ENCODE data around the gene FRY. TPM values are rescaled to one million over a fixed set of nuclear protein-coding genes. Genes with fewer than 3 reads are reported as not detected.

Gene FRY
- total RNA-seq, 1 donor from 2014 or later = 83.6 TPM

- Mint-ChIP-seq H3K4me3 (ENCODE audit: unreplicated experiment) (no peak overlapping the region), H3K27me3 (ENCODE audit: unreplicated experiment) (peaks cover 2% of the 10 kb centered on the region)
Observed at GRCh38 chr13:32086791-32087441, 55.3 kb downstream of the FRY start.

GRCh38 chr13:32087955-32088747 lies 56.6 kb downstream of the FRY start:
- H3K4me1 Mint-ChIP-seq (ENCODE audit: low read depth, unreplicated experiment) = peaks cover 3% of the 10 kb centered on the region

More at GRCh38 chr13:32086791-32087441, 55.3 kb downstream of the FRY start:
- H3K27ac Mint-ChIP-seq (ENCODE audit: unreplicated experiment) = no peak overlapping the region
- no peak for DNase-seq
- peaks cover 5% of the 10 kb centered on the region for H3K36me3 Mint-ChIP-seq (ENCODE audit: unreplicated experiment)
- H3K9me3 Mint-ChIP-seq (ENCODE audit: unreplicated experiment) = no peaks in the 10 kb centered on the region
- TF ChIP-seq, protein P1, sequence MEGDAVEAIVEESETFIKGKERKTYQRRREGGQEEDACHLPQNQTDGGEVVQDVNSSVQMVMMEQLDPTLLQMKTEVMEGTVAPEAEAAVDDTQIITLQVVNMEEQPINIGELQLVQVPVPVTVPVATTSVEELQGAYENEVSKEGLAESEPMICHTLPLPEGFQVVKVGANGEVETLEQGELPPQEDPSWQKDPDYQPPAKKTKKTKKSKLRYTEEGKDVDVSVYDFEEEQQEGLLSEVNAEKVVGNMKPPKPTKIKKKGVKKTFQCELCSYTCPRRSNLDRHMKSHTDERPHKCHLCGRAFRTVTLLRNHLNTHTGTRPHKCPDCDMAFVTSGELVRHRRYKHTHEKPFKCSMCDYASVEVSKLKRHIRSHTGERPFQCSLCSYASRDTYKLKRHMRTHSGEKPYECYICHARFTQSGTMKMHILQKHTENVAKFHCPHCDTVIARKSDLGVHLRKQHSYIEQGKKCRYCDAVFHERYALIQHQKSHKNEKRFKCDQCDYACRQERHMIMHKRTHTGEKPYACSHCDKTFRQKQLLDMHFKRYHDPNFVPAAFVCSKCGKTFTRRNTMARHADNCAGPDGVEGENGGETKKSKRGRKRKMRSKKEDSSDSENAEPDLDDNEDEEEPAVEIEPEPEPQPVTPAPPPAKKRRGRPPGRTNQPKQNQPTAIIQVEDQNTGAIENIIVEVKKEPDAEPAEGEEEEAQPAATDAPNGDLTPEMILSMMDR (IDR thresholded peaks at IDR 0.05; ENCODE audit: partially characterized antibody, unreplicated experiment) = no peak
- H3K4me1 Mint-ChIP-seq (ENCODE audit: low read depth, unreplicated experiment) = peaks cover 3% of the 10 kb centered on the region

DNA sequence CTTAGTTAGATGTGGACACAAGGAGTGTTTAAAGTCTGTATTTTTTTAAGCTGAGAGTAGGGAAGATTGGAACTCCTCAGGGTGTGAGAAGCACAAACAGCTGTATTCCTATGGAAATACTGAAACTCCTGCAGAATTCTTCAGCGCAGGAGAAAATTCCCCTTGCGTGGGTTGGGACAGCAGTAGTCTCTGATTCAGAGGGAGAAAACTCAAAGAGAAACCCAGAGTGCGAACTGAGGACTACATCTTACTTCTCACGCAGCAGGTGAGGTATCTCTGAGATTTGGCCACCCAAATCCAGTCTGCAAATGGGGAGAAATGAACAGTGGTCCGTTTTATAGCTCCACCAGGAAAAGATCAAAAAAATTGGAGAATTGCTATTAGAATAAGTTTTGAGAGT lies 60.9 kb downstream of the FRY start:
- Mint-ChIP-seq H3K4me3 (ENCODE audit: unreplicated experiment) (no peak overlapping the region), H3K36me3 (ENCODE audit: unreplicated experiment) (peaks cover 5% of the 10 kb centered on the region), H3K9me3 (ENCODE audit: unreplicated experiment) (no peaks in the 10 kb centered on the region), H3K4me1 (ENCODE audit: low read depth, unreplicated experiment) (peaks cover 3% of the 10 kb centered on the region), H3K27me3 (ENCODE audit: unreplicated experiment) (peaks cover 2% of the 10 kb centered on the region), H3K27ac (ENCODE audit: unreplicated experiment) (no peak overlapping the region)
- TF ChIP-seq, protein P1 (IDR thresholded peaks at IDR 0.05; ENCODE audit: partially characterized antibody, unreplicated experiment) = no peak
- no peak for DNase-seq

More at GRCh38 chr13:32087955-32088747, 56.6 kb downstream of the FRY start:
- H3K27me3 Mint-ChIP-seq (ENCODE audit: unreplicated experiment) = peaks cover 2% of the 10 kb centered on the region
- H3K36me3 Mint-ChIP-seq (ENCODE audit: unreplicated experiment) = peaks cover 5% of the 10 kb centered on the region
- no peak for DNase-seq
- TF ChIP-seq, protein P1 (IDR thresholded peaks at IDR 0.05; ENCODE audit: partially characterized antibody, unreplicated experiment) = no peak
- no peak overlapping the region for H3K27ac Mint-ChIP-seq (ENCODE audit: unreplicated experiment)
- H3K9me3 Mint-ChIP-seq (ENCODE audit: unreplicated experiment) = no peaks in the 10 kb centered on the region
- H3K4me3 Mint-ChIP-seq (ENCODE audit: unreplicated experiment) = no peak overlapping the region

GRCh38 chr13:32093006-32093405 lies 61.4 kb downstream of the FRY start:
- DNase-seq = no peak
- TF ChIP-seq, protein P1 (IDR thresholded peaks at IDR 0.05; ENCODE audit: partially characterized antibody, unreplicated experiment) = no peak
- H3K4me1 Mint-ChIP-seq (ENCODE audit: low read depth, unreplicated experiment) = peaks cover 3% of the 10 kb centered on the region

DNA sequence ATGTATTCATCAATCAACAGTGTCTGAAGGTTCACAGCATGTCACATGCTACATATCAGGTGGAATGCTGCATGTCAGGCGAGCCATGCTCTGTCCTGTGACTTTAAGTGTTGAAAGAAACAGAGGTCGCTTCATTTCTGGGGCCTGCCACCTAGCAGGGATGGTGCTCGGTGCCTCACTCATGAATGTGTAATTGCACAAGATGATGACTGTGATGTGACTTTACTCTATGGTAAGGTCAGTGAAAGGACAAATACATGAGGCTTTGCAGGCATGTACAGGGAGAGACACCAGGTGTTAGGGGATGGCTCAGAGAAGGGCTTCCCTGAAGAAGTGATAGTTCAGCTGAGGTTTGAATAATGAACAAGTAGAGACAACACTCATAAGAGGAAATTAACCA lies 66.7 kb downstream of the FRY start:
- Mint-ChIP-seq H3K27ac (ENCODE audit: unreplicated experiment) (no peak overlapping the region), H3K9me3 (ENCODE audit: unreplicated experiment) (no peaks in the 10 kb centered on the region), H3K4me1 (ENCODE audit: low read depth, unreplicated experiment) (no peaks in the 10 kb centered on the region), H3K27me3 (ENCODE audit: unreplicated experiment) (peaks cover 2% of the 10 kb centered on the region), H3K4me3 (ENCODE audit: unreplicated experiment) (no peak overlapping the region), H3K36me3 (ENCODE audit: unreplicated experiment) (no peaks in the 10 kb centered on the region)
- DNase-seq = no peak
- TF ChIP-seq, protein P1 (IDR thresholded peaks at IDR 0.05; ENCODE audit: partially characterized antibody, unreplicated experiment) = no peak

More at GRCh38 chr13:32093006-32093405, 61.4 kb downstream of the FRY start:
- Mint-ChIP-seq H3K27me3 (ENCODE audit: unreplicated experiment) (peaks cover 2% of the 10 kb centered on the region), H3K27ac (ENCODE audit: unreplicated experiment) (no peak overlapping the region), H3K4me3 (ENCODE audit: unreplicated experiment) (no peak overlapping the region), H3K9me3 (ENCODE audit: unreplicated experiment) (no peaks in the 10 kb centered on the region), H3K36me3 (ENCODE audit: unreplicated experiment) (peaks cover 5% of the 10 kb centered on the region)
